ENCODE measurements around the gene MRPL55. TPM values are rescaled to one million over a fixed set of nuclear protein-coding genes. Genes with fewer than 3 reads are reported as not detected.

The MRPL55 gene
- total RNA-seq, 1 experiment from 2014 or later = 60.4 TPM

GRCh38 chr1:228073061-228073856, 35.8 kb downstream of the MRPL55 start:
- POLR2A ChIA-PET (ENCODE audit: low non-redundant PET) = no interaction called here
- BruUV-seq (replicated peaks) = no TSS peak

GRCh38 chr1:228072658-228073043, 36.4 kb downstream of the MRPL55 start:
- Histone ChIP-seq H3K4me1 (ENCODE audit: insufficient read depth, low read length, poor library complexity, severe bottlenecking) (no peaks in the 10 kb centered on the region), H3K27ac (ENCODE audit: low read depth, low read length, poor library complexity, severe bottlenecking) (no peak overlapping the region), H3K27me3 (replicated peaks; ENCODE audit: insufficient read depth, low read depth, low read length, poor library complexity) (peaks cover 29% of the 10 kb centered on the region), H3K9me3 (ENCODE audit: low read depth, low read length, poor library complexity, severe bottlenecking) (no peaks in the 10 kb centered on the region), H3K4me3 (ENCODE audit: low read depth, low read length, poor library complexity, severe bottlenecking) (no peak overlapping the region), H3K36me3 (ENCODE audit: insufficient read depth, low read length, poor library complexity, severe bottlenecking) (no peaks in the 10 kb centered on the region)
- DNase-seq (ENCODE audit: low spot score) = no peak
- CTCF ChIA-PET = no interaction called here
- POLR2A ChIA-PET (ENCODE audit: low non-redundant PET) = no interaction called here
- intact Hi-C loops (cut with micrococcal nuclease; ENCODE audit: unreplicated experiment) = loop anchor here (10.0 kb wide), 1 partner anchor 308 kb away; no protein-coding TSS in a partner anchor
- TF ChIP-seq CTCF (conservative IDR thresholded peaks at IDR 0.05; ENCODE audit: low read depth, low read length) (no peak), EZH2 (IDR thresholded peaks at IDR 0.05; ENCODE audit: borderline replicate concordance, low read depth, low read length, poor library complexity, severe bottlenecking) (no peak)
- no TSS peak for BruUV-seq (replicated peaks)

More at GRCh38 chr1:228073061-228073856, 35.8 kb downstream of the MRPL55 start:
- CTCF ChIA-PET = interaction anchor here (1.6 kb wide), 1 partner anchor 74 kb away, joined by 4 read pairs; no protein-coding TSS in a partner anchor
- intact Hi-C loops (cut with micrococcal nuclease; ENCODE audit: unreplicated experiment) = loop anchor here (10.0 kb wide), 1 partner anchor 308 kb away; no protein-coding TSS in a partner anchor
- Histone ChIP-seq H3K9me3 (ENCODE audit: low read depth, low read length, poor library complexity, severe bottlenecking) (no peaks in the 10 kb centered on the region), H3K4me3 (ENCODE audit: low read depth, low read length, poor library complexity, severe bottlenecking) (no peak overlapping the region), H3K27me3 (replicated peaks; ENCODE audit: insufficient read depth, low read depth, low read length, poor library complexity) (peaks cover 24% of the 10 kb centered on the region), H3K27ac (ENCODE audit: low read depth, low read length, poor library complexity, severe bottlenecking) (no peak overlapping the region), H3K36me3 (ENCODE audit: insufficient read depth, low read length, poor library complexity, severe bottlenecking) (no peaks in the 10 kb centered on the region), H3K4me1 (ENCODE audit: insufficient read depth, low read length, poor library complexity, severe bottlenecking) (no peaks in the 10 kb centered on the region)
- TF ChIP-seq CTCF (conservative IDR thresholded peaks at IDR 0.05; ENCODE audit: low read depth, low read length) = no peak
- TF ChIP-seq EZH2 (IDR thresholded peaks at IDR 0.05; ENCODE audit: borderline replicate concordance, low read depth, low read length, poor library complexity, severe bottlenecking) = no peak
- DNase-seq (ENCODE audit: low spot score) = no peak

GRCh38 chr1:228071839-228072657, 37.1 kb downstream of the MRPL55 start:
- no peak for DNase-seq (ENCODE audit: low spot score)
- Histone ChIP-seq H3K27me3 (replicated peaks; ENCODE audit: insufficient read depth, low read depth, low read length, poor library complexity) (peaks cover 36% of the 10 kb centered on the region), H3K27ac (ENCODE audit: low read depth, low read length, poor library complexity, severe bottlenecking) (no peak overlapping the region), H3K4me1 (ENCODE audit: insufficient read depth, low read length, poor library complexity, severe bottlenecking) (no peaks in the 10 kb centered on the region), H3K4me3 (ENCODE audit: low read depth, low read length, poor library complexity, severe bottlenecking) (no peak overlapping the region), H3K36me3 (ENCODE audit: insufficient read depth, low read length, poor library complexity, severe bottlenecking) (no peaks in the 10 kb centered on the region), H3K9me3 (ENCODE audit: low read depth, low read length, poor library complexity, severe bottlenecking) (no peaks in the 10 kb centered on the region)
- intact Hi-C loops (cut with micrococcal nuclease; ENCODE audit: unreplicated experiment) = loop anchor here (10.0 kb wide), 1 partner anchor 307 kb away; no protein-coding TSS in a partner anchor
- TF ChIP-seq EZH2 (IDR thresholded peaks at IDR 0.05; ENCODE audit: borderline replicate concordance, low read depth, low read length, poor library complexity, severe bottlenecking) = no peak
- no peak for TF ChIP-seq CTCF (conservative IDR thresholded peaks at IDR 0.05; ENCODE audit: low read depth, low read length)
- BruUV-seq (replicated peaks) = no TSS peak
- POLR2A ChIA-PET (ENCODE audit: low non-redundant PET) = no interaction called here
- CTCF ChIA-PET = no interaction called here

All from A673 (cell line).